GM12874 (cell line): ENCODE results near the gene TIMMDC1.

Experiments
- CTCF ChIP-seq: IDR thresholded peaks from 2 replicates; pipeline ENCODE4 v1.5.1; 2011; ENCODE audit warnings: low read depth, mild to moderate bottlenecking, control low read depth, low read length, moderate library complexity; ENCODE audit not compliant: insufficient read depth

The TIMMDC1 gene

DNA sequence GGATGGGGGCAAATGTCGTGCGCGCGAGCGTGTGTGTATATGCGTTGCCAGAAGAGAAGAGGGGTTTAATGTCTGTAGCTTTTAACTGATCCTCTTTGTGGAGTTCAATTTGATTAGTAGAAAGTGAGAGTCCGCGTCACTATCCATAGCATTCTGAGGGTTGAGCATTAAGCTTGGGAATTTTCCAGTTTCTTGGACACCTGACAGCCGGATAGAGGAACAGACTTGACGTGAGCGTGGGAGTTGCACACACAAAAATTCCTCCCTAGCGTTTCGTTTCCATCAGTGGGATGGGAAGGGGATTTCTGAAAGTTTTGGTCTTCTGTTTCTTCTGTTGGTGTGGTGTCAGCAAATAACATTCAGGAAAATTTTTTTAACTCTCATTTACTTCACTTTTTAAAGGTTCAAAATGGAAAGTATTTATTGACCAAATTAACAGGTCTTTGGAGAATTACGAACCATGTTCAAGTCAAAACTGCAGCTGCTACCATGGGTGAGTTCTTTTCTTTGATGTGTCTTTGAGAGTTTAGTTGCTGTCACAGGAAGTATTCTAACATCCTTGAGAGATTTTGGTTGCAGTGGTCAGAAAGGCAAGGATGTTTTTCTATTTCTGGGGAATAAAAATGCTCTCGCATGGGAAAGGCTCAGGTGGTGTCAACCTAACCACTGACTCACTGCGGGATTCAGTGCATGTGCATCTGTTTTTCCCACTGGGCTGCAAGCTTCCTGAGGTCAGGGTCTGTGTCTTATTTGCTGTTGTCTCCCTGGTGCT, 28.7 kb upstream of the TIMMDC1 start:
- no peak for TF ChIP-seq CTCF

- no peak for TF ChIP-seq CTCF
Observed at GRCh38 chr3:119470866-119471265, 27.5 kb upstream of the TIMMDC1 start.

- no peak for TF ChIP-seq CTCF
Observed at GRCh38 chr3:119481079-119481478, 17.3 kb upstream of the TIMMDC1 start.

GRCh38 chr3:119483101-119483500, 15.2 kb upstream of the TIMMDC1 start:
- no peak for TF ChIP-seq CTCF

DNA sequence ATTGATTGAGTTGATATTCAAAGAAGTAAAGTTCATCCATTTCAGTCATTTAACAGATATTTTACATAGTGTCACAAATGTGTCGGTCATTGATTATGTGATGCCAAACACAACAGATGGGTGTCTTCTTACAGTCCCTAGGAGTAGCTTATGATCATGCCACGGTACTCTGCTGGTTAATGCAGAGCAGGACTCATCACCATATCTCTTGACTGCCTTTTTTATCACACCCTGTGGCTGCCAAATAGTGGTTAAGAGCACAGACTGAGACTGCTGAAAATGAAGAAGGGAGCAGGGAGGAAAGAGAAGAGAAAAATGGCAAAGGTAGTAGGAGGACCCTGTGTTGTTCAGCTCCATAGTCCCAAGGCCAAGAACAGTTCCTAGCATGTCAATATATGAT, 12.8 kb upstream of the TIMMDC1 start:
- no peak for TF ChIP-seq CTCF

- no peak for TF ChIP-seq CTCF
Observed at GRCh38 chr3:119490153-119490552, 8.2 kb upstream of the TIMMDC1 start.

DNA sequence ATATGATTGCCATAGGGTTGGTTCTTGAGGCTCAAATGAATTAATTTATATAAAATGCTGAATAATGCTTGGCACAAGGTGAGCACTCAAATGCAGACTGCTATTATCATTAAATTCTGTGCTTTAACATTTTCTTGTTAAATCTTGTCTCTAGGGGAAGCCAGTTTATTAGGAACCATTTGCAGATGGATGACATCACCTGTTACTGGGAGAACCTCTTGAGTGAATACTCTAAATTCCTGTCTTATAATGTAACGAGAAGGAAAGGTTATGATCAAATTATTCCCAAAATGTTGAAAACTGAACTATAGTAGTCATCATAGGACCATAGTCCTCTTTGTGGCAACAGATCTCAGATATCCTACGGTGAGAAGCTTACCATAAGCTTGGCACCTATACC, 6.2 kb upstream of the TIMMDC1 start:
- no peak for TF ChIP-seq CTCF
